Measurements from ENCODE around the gene TJP1.

TJP1 gene

DNA sequence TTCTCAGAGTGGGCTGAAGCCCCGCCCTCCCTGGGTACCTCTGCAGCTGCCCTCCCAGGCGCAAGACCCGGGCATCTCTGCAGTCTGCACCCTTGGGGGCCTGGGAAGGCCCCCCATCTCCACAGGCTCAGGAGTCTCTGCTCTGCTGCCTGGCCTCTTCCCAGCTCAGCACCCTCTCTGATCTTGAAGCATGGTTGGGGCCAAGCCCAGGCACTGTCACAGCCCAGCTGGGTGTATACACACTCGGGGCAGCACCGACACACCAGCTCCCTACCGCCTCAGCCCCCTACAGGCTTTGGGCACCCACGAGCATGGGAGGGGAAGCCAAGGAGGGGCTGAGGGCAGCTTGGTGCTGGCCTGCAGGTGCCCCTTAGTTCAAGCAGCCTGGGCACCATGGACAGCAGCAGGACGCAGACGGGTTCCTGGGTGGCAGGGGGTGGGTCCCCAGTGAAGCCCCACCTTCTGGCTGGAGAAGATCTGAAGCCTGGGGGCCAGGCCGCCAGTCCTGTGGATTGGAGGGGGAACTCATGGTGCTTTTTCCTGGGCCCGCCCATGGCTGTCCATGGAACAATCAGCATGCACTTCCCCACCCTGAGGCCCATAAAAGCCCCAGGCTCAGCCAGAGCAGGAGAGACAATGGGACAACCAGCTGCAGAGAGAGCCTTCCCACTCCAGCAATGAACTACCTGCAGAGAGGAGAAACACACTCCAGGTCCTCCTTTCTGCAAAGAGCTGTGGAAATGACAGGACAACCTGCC, 170.6 kb downstream of the TJP1 start:
- no peak for DNase-seq
